Breast epithelium (tissue), 4 donors: Measurements from ENCODE around the gene GHRH. TPM values are rescaled to one million over a fixed set of nuclear protein-coding genes. Genes with fewer than 3 reads are reported as not detected.

Source experiments
- DNase-seq, 2 donors: peaks; one replicate each; pipeline ENCODE4 v3.0.0-alpha.2; 2019; ENCODE audit warnings: low spot score in 2 of 2
- H3K27ac ChIP-seq, 2 donors: fragments of 200-600 bp; sonication (generic) in 1 of 2; one replicate each; pipeline ENCODE4 v1.5.1; 2016 to 2019; ENCODE audit warnings: mild to moderate bottlenecking in 1 of 2
- H3K27me3 ChIP-seq, 2 donors: fragments of 200-600 bp; sonication (generic) in 1 of 2; one replicate each; pipeline versions ENCODE4 v1.5.1 to v1.6.0; 2017 to 2019; ENCODE audit warnings: control low read depth in 1 of 2, mild to moderate bottlenecking in 1 of 2
- H3K36me3 ChIP-seq: fragments of 200-600 bp; one replicate; pipeline ENCODE4 v1.5.1; 2019
- H3K4me1 ChIP-seq, 2 donors: fragments of 200-600 bp; sonication (generic); one replicate each; pipeline ENCODE4 v1.5.1; 2016 to 2019; ENCODE audit warnings: control low read depth in 1 of 2
- H3K4me3 ChIP-seq, 3 donors: fragments of 200-600 bp; sonication (generic); 1 replicate in 2 of 3; 2 replicates in 1 of 3; pipeline ENCODE4 v1.5.1; 2016 to 2019; ENCODE audit warnings: mild to moderate bottlenecking in 3 of 3, moderate library complexity in 2 of 3
- H3K9me3 ChIP-seq, 2 donors: fragments of 200-600 bp; sonication (generic) in 1 of 2; one replicate each; pipeline ENCODE4 v1.5.1; 2016 to 2019; ENCODE audit warnings: control low read depth in 1 of 2
- POLR2A ChIP-seq: fragments of 450-650 bp; IDR thresholded peaks from one replicate; pipeline ENCODE4 v1.6.1; 2016; ENCODE audit warnings: antibody characterized with exemption, mild to moderate bottlenecking, moderate library complexity
- POLR2AphosphoS5 ChIP-seq, 3 donors: sonication (generic); formaldehyde crosslinking; IDR thresholded peaks; one replicate each; pipeline ENCODE4 v1.6.1; 2017; ENCODE audit warnings: antibody characterized with exemption in 3 of 3
- intact Hi-C: fragments of 100-400 bp; cut with DNase I; formaldehyde crosslinking; loops from one replicate; pipeline ENCODE4 v1.15.1; 2023; ENCODE audit warnings: low total_unique reads
- total RNA-seq, 3 donors: library from RNA; depleted of rRNA; stranded (reverse); fragments of >200 nt; gene quantifications; one replicate each; pipeline ENCODE4 v1.1.0, GENCODE V29; 2016
- TF ChIP-seq, protein P1 (sequence below), 3 donors: fragments of 450-650 bp; IDR thresholded peaks; one replicate each; pipeline ENCODE4 v1.5.1; 2016 to 2017; ENCODE audit warnings: antibody characterized with exemption in 3 of 3, mild to moderate bottlenecking in 3 of 3, moderate library complexity in 3 of 3

GHRH gene
- total RNA-seq, 3 donors from 2014 or later, result not detected

DNA sequence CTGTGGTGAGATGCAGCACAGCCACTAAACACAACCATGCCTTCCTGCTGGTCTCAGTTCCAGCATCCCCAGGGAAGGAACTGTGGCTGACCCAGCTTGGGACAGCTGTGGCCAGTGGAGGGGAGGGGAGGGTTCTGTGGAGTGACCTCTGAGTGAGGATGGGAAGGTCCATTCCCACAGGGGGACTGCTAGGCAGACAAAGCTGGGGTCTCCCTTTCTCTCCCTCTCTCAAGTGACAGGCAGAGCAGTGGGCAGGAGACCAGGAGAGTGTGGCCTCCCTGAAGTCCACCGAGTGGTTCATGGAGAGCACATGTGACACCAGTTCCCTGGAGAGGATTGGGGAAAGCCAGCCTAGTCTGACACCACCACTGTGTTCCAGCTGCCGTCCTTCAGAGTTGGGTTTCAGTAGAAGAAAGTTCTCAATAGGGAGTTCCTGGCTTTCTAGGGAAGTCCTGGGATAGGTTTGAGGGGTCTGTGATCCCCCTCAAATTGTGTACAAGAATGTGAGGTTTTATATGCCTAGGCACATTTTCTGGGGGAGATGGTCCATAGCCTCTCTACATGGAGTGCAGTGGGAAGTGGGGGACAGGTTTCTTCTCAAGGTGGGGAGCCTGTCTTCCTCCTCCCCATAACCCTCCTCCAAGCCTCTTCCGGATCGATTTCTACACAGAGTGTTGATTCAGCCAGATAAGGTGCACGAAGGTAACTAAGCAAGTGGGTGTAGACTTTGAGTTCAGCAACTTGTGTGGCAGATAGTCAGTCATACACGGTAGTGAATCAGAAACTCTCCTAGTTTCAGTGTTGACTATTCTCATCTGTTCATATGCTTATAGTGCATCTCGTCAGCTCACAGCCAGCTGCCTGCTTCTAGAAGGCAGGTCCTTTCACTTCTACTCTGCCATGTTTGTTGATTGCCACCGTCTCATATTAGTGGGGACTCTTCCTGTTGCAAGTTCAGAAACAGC is 46.8 kb upstream of the GHRH start:
- intact Hi-C loops, result no loop called here
- no peaks in the 10 kb centered on the region for H3K36me3 ChIP-seq
- no peaks in the 10 kb centered on the region for H3K9me3 ChIP-seq
- TF ChIP-seq, protein P1, sequence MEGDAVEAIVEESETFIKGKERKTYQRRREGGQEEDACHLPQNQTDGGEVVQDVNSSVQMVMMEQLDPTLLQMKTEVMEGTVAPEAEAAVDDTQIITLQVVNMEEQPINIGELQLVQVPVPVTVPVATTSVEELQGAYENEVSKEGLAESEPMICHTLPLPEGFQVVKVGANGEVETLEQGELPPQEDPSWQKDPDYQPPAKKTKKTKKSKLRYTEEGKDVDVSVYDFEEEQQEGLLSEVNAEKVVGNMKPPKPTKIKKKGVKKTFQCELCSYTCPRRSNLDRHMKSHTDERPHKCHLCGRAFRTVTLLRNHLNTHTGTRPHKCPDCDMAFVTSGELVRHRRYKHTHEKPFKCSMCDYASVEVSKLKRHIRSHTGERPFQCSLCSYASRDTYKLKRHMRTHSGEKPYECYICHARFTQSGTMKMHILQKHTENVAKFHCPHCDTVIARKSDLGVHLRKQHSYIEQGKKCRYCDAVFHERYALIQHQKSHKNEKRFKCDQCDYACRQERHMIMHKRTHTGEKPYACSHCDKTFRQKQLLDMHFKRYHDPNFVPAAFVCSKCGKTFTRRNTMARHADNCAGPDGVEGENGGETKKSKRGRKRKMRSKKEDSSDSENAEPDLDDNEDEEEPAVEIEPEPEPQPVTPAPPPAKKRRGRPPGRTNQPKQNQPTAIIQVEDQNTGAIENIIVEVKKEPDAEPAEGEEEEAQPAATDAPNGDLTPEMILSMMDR (IDR thresholded peaks at IDR 0.05), result no peak
- TF ChIP-seq POLR2AphosphoS5 (IDR thresholded peaks at IDR 0.05) (no peak), POLR2A (no peak)
- H3K27me3 ChIP-seq, result no peaks in the 10 kb centered on the region
- H3K4me1 ChIP-seq, result peaks cover 0 to 27% of the 10 kb centered on the region in 2 donors
- peak overlapping the region; percentile 82 to 84 for H3K27ac ChIP-seq
- no peak overlapping the region for H3K4me3 ChIP-seq
- no peak for DNase-seq

DNA sequence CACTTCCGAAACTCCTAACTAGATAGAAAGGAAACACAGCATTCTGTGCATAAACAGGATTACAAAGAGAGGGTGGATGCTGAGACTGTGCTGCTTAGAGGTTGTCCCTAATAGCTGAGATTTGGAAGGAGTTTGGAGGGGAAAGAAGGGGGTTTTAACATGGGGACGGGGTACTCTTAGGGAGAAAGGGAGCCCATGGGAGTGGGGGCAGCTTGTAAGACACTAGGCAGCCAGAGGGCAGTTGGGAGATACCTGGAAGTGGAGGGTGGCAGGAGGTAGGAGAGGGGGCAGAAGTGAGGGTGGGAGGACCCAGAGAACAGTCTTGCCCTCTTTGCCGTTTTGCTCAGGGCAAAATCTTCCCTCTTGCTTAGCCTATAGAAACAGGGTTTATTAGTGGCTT is 44.2 kb upstream of the GHRH start:
- H3K9me3 ChIP-seq, result no peaks in the 10 kb centered on the region
- intact Hi-C loops, result no loop called here
- H3K36me3 ChIP-seq, result no peaks in the 10 kb centered on the region
- H3K4me1 ChIP-seq, result peaks cover 0 to 23% of the 10 kb centered on the region in 2 donors
- no peaks in the 10 kb centered on the region for H3K27me3 ChIP-seq
- no peak overlapping the region for H3K4me3 ChIP-seq
- DNase-seq, result no peak
- no peak for TF ChIP-seq POLR2A
- TF ChIP-seq, protein P1 (IDR thresholded peaks at IDR 0.05), result no peak
- peak overlapping the region in 1 of 2 donors; percentile 10 for H3K27ac ChIP-seq

DNA sequence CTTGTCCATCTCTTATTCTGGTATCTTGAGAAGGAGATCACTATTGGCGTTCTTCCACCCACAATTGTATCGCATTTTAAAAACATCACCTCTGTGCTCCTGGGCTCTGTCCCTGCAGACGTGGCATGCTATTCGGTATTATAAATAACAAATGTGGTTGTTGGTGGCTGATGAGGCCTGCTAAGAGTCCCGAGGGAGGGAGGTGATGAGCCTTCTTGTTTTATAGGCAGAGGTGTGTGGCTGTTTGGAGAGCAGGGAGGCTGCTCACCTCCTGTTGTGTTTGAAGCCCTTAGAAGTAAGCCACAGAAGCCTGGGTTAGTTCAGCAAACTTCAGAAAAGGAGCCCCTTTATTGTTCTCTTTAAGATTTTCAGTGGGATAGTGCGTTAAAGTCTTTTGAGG is 43.5 kb upstream of the GHRH start:
- H3K4me3 ChIP-seq, result no peak overlapping the region
- H3K27ac ChIP-seq, result no peak overlapping the region
- H3K4me1 ChIP-seq, result peaks cover 0 to 15% of the 10 kb centered on the region in 2 donors
- no peak for DNase-seq
- no peaks in the 10 kb centered on the region for H3K36me3 ChIP-seq
- intact Hi-C loops, result no loop called here
- no peaks in the 10 kb centered on the region for H3K27me3 ChIP-seq
- no peaks in the 10 kb centered on the region for H3K9me3 ChIP-seq
- TF ChIP-seq POLR2AphosphoS5 (IDR thresholded peaks at IDR 0.05) (no peak), POLR2A (no peak)
- TF ChIP-seq, protein P1 (IDR thresholded peaks at IDR 0.05), result no peak

- H3K27ac ChIP-seq, result peak overlapping the region in 1 of 2 donors; percentile 73
Measured at GRCh38 chr20:37303637-37304036, 42.0 kb upstream of the GHRH start.

More at GRCh38 chr20:37303637-37304036, 42.0 kb upstream of the GHRH start:
- no peak for TF ChIP-seq POLR2AphosphoS5 (IDR thresholded peaks at IDR 0.05)
- TF ChIP-seq, protein P1 (IDR thresholded peaks at IDR 0.05), result no peak
- TF ChIP-seq POLR2A, result no peak
- Histone ChIP-seq H3K4me3 (no peak overlapping the region), H3K27me3 (no peaks in the 10 kb centered on the region), H3K4me1 (peaks cover 0 to 3% of the 10 kb centered on the region in 2 donors), H3K9me3 (no peaks in the 10 kb centered on the region), H3K36me3 (no peaks in the 10 kb centered on the region)
- DNase-seq, result no peak
- intact Hi-C loops, result no loop called here
